ENCODE results near the gene USP7. TPM values are rescaled to one million over a fixed set of nuclear protein-coding genes. Genes with fewer than 3 reads are reported as not detected.

Gene USP7
- total RNA-seq, 1 experiment from 2014 or later, result 125 TPM

DNA sequence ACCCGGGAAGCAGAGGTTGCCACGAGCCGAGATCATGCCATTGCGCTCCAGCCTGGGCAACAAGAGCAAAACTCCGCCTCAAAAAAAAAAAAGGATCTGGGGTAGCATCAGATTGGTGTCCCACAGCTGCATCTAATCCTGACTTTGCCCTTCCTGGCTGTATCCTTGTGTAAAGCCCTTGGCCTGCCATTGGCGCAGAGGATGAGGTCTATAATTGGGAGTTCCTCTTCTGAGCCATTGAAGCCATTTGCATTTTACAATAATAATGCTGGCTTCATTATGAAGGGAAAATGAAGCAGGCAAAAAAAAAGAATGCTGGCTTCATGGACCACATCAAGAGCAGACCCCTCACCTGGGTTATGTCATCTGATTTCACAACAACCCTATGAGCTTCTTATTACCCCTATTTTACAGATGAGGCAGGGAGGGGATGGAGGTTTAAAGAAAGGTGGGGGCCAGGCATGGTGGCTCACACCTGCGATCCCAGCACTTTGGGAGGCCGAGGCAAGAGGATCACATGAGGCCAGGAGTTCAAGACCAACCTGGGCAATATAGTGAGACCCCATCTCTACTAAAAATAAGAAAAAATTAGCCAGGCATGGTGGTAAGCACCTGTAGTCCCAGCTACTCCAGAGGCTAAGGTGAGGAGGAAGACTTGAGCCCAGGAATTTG, 82.7 kb downstream of the USP7 start:
- Histone ChIP-seq H3K36me3 (ENCODE audit: control insufficient read depth, insufficient read depth, low read length) (no peaks in the 10 kb centered on the region), H3K4me1 (ENCODE audit: control insufficient read depth, insufficient read depth, low read length) (peaks cover 3% of the 10 kb centered on the region; the same call in 1 of the 2 replicates), H3K9me3 (ENCODE audit: control insufficient read depth, insufficient read depth, low read depth, low read length) (no peaks in the 10 kb centered on the region), H3K27ac (ENCODE audit: low read length) (no peak overlapping the region), H3K4me3 (ENCODE audit: low read depth in 2 of 2, low read length in 2 of 2) (no peak overlapping the region), H3K27me3 (ENCODE audit: control insufficient read depth, insufficient read depth, low read length) (no peaks in the 10 kb centered on the region)
- POLR2A ChIA-PET, result interaction anchor here (0.6 kb wide), 1 partner anchor 12 kb away, joined by 3 read pairs; no protein-coding TSS in a partner anchor
- intact Hi-C loops (cut with micrococcal nuclease; ENCODE audit: unreplicated experiment), result loop anchor here (1.0 to 5.0 kb wide), 2 partner anchors 220 to 314 kb away; no protein-coding TSS in a partner anchor
- TF ChIP-seq SIN3A (IDR thresholded peaks at IDR 0.05; ENCODE audit: borderline replicate concordance, insufficient read depth, low read depth, low read length), result no peak
- no peak for TF ChIP-seq POLR2AphosphoS5 (IDR thresholded peaks at IDR 0.05; ENCODE audit: low read depth, low read length)
- TF ChIP-seq CTCF (IDR thresholded peaks at IDR 0.05), result no peak
- TF ChIP-seq, protein P1, sequence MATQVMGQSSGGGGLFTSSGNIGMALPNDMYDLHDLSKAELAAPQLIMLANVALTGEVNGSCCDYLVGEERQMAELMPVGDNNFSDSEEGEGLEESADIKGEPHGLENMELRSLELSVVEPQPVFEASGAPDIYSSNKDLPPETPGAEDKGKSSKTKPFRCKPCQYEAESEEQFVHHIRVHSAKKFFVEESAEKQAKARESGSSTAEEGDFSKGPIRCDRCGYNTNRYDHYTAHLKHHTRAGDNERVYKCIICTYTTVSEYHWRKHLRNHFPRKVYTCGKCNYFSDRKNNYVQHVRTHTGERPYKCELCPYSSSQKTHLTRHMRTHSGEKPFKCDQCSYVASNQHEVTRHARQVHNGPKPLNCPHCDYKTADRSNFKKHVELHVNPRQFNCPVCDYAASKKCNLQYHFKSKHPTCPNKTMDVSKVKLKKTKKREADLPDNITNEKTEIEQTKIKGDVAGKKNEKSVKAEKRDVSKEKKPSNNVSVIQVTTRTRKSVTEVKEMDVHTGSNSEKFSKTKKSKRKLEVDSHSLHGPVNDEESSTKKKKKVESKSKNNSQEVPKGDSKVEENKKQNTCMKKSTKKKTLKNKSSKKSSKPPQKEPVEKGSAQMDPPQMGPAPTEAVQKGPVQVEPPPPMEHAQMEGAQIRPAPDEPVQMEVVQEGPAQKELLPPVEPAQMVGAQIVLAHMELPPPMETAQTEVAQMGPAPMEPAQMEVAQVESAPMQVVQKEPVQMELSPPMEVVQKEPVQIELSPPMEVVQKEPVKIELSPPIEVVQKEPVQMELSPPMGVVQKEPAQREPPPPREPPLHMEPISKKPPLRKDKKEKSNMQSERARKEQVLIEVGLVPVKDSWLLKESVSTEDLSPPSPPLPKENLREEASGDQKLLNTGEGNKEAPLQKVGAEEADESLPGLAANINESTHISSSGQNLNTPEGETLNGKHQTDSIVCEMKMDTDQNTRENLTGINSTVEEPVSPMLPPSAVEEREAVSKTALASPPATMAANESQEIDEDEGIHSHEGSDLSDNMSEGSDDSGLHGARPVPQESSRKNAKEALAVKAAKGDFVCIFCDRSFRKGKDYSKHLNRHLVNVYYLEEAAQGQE (IDR thresholded peaks at IDR 0.05; ENCODE audit: insufficient read depth in 1 of 2, low read depth in 2 of 2, low read length in 1 of 2), result no peak
- no peak for TF ChIP-seq TCF7L2 (IDR thresholded peaks at IDR 0.05; ENCODE audit: low read depth, low read length)
- in situ Hi-C loops (cut with HindIII; ENCODE audit: low pct_unique_long_range_greater_than_20kb, low sequenced_read_pairs), result no loop called here
- CTCF ChIA-PET, result interaction anchor here (1.0 kb wide), 2 partner anchors 12 to 128 kb away, joined by 5 read pairs; partner anchors contain the start of gene CARHSP1
- ATAC-seq, result no peak
- DNase-seq (ENCODE audit: low read depth, low spot score), result no peak
- no TSS peak for BruUV-seq (replicated peaks)

DNA sequence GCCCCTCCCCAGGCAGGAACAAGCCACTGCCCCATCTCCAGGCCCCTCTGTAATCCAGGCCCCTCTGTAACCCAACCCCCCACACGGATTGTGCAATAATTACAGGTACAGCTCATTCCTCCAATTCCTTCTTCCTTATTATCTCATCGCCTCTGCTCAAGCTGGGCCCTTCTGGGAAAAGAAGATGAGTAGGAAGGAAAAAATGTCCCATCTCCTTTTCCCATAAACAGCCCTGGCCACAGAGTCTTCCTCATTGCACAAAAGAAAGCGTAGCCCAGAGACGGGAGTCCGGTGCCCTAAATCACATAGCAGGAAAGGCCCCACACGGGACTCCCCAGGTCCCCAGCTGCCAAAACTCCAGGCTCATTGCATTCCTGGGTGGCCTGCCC, 85.2 kb downstream of the USP7 start:
- no TSS peak for BruUV-seq (replicated peaks)
- ChIA-PET CTCF (interaction anchor here (0.6 to 1.0 kb wide), 3 partner anchors 60 to 192 kb away, joined by 3 read pairs; no protein-coding TSS in a partner anchor), POLR2A (interaction anchor here (0.6 to 0.9 kb wide), 2 partner anchors 10 to 102 kb away, joined by 3 to 4 read pairs; partner anchors contain the start of gene CARHSP1)
- Histone ChIP-seq H3K27ac (ENCODE audit: low read length) (no peak overlapping the region), H3K4me3 (ENCODE audit: low read depth in 2 of 2, low read length in 2 of 2) (no peak overlapping the region), H3K4me1 (ENCODE audit: control insufficient read depth, insufficient read depth, low read length) (no peaks in the 10 kb centered on the region), H3K9me3 (ENCODE audit: control insufficient read depth, insufficient read depth, low read depth, low read length) (no peaks in the 10 kb centered on the region), H3K36me3 (ENCODE audit: control insufficient read depth, insufficient read depth, low read length) (no peaks in the 10 kb centered on the region), H3K27me3 (ENCODE audit: control insufficient read depth, insufficient read depth, low read length) (no peaks in the 10 kb centered on the region)
- TF ChIP-seq POLR2AphosphoS5 (IDR thresholded peaks at IDR 0.05; ENCODE audit: low read depth, low read length) (no peak), TCF7L2 (IDR thresholded peaks at IDR 0.05; ENCODE audit: low read depth, low read length) (no peak)
- in situ Hi-C loops (cut with HindIII; ENCODE audit: low pct_unique_long_range_greater_than_20kb, low sequenced_read_pairs) (no loop called here), intact Hi-C loops (cut with micrococcal nuclease; ENCODE audit: unreplicated experiment) (no loop called here)
- DNase-seq (ENCODE audit: low read depth, low spot score) (no peak), ATAC-seq (no peak)

All from Panc1 (cell line).